ENCODE data around the gene OR6S1.

Gene OR6S1, protein sequence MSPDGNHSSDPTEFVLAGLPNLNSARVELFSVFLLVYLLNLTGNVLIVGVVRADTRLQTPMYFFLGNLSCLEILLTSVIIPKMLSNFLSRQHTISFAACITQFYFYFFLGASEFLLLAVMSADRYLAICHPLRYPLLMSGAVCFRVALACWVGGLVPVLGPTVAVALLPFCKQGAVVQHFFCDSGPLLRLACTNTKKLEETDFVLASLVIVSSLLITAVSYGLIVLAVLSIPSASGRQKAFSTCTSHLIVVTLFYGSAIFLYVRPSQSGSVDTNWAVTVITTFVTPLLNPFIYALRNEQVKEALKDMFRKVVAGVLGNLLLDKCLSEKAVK

DNA sequence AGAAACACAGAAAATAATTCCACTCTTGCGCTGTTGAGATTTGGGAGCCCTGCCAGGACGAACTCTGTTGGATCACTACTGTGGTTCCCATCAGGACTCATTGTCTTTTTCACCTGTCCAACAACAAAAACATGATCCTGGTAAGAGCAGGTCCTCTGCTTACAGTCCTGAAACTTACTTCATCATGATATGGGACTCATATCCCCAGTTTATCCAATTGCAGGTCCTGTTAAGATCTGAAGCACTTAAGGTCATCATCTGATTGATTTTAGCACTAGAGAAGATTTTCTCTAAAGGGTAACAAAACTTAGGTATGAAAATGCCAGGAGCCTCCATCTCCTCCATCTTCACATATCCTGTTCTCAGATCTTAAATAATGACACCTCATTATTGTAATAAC, at the start of gene OR6S1:
TSS of gene OR6S1 (minus strand) at position 101 of the 400 bp plus-strand sequence. CDS start at position 101, 0 bp downstream.
- no peak for DNase-seq

GRCh38 chr14:20690848-20691640, 49.6 kb upstream of the OR6S1 start:
- peak; percentile 35 for DNase-seq

DNA sequence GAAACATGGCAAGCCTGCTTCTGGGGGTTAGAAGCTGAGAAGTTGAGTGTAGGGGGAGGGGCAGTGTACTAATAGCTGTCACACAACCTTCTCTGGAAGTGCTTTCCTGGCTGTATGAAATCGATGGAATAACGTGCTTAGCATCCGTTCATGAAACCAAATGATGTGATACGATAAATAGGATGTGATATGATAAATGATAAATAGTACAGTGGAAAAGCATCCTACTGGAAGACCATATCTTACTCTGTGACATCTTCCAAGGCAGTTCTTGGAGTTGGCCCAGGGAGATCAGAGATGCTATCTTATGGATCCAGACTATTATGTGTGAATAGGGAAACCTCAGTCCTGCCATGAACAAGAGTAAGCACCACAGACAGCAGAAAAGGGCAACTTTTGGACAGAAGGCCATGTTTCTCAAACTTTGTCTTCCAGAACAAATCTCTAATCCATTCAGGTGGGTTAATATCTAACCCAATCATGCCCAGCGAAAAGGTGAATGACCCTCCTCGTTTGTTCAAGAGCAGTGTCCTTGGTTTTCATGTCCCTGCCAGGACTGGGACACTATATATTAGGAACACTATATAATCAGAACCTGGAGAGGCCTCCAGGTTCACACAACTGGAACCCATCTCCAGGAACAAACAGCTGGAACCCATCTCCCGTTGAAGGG, 46.8 kb upstream of the OR6S1 start, which contains the start of gene ANG:
TSS of gene ANG (plus strand) at position 598 of the 673 bp plus-strand sequence. CDS start 4,801 bp downstream, outside the sequence.
- DNase-seq, result no peak

DNA sequence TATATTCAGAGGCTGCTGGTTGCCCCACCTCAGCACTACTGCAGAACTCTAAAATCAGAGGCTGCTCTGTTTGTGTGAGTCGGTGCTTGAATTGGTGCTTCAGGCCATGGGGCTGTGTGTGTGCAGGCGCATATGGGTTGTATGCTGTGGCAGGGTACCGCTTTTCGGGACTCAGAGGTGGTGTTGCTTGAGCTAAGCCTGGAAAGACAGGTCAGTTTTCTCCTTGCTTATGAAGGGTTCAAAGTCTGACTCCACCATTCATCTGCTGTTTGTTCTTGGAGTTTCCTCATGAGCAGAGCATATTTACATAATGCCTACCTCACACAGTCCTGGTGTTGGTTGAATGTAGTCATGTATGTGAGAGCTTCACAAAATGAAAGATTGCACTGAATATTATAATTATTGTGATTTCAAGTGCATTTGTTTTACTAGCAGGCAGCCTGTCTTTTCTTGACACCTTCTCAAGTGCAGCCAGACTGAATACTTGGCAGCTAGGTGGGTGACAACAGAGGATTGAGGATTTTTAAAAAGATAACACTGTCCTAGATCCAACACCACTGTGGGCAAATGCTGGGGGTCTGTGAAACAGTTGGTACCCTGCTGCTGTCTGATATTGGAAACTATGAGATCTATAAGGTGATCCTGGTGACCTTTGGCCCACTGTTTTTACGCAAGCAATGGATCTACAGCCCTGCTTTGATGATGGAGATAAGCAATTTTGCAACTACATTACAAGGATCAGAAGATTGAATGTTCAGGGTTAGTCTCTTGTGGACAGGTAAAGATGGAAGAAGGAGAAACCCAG, 46.1 kb upstream of the OR6S1 start:
- DNase-seq, result no peak

- no peak for DNase-seq
Measured at GRCh38 chr14:20686386-20687143, 45.1 kb upstream of the OR6S1 start.

GRCh38 chr14:20684662-20685456, 43.4 kb upstream of the OR6S1 start:
- no peak for DNase-seq

GRCh38 chr14:20683891-20684661, 42.6 kb upstream of the OR6S1 start, which contains the start of gene RNASE4:
TSS of gene RNASE4 (plus strand) at chr14:20684560. CDS start at chr14:20699372, 14,812 bp downstream.
- peak; percentile 78 for DNase-seq

- DNase-seq, result peak; percentile 68
Measured at GRCh38 chr14:20683125-20683890, 41.8 kb upstream of the OR6S1 start.

GRCh38 chr14:20682435-20683124, 41.1 kb upstream of the OR6S1 start:
- peak; percentile 74 for DNase-seq

DNA sequence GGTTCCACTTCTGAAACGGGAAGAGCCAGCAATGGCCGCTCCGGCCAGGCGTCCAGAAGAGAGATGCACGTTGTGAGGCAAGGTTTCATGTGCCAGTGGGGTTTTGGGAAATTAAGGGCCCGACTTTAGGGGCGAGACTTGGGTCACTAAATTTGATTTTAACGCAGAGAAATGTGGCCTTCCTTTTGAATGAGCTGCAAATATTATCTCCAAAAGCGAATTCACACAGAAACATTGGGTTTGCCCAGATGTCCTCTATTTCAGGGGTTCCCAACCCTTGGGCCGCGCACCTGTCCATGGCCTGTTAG, 40.6 kb upstream of the OR6S1 start:
- no peak for DNase-seq

DNA sequence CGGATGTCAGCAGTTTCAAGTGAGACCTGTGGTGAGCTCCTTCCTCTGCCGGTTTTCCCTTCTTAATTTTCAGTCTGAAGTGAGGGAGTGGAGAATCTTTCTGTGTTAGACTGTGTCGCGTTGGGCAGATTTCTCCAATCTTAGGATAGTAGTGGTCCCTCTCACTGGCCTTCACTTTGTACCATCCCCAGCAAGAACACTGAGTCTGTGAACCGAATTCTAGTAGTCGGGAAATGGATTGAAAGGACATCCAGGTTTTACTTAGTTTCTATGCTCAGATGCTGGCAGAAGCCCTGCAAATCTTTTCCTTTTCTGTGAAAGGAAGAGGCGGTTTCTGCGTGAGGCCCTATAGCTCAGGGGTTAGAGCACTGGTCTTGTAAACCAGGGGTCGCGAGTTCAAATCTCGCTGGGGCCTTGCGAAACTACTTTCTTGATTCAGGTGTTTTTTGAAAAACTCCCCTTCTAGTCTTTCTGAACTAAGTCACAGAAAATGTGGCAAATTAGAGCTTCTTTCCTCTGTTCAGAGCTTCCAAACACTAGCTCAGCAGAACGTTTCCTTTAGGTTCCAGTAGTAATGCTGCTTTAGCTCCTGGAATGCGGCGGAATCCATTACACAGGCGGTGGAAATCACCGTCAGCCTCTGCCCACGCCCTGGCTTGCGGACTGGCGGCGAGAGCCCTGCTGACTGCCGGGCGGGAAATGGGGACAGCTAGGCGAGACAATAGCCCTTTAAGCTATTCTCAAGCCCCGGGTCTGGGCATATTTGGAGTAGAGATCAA, 40.0 kb upstream of the OR6S1 start:
- DNase-seq, result peak; percentile 82

GRCh38 chr14:20680843-20681347, 39.4 kb upstream of the OR6S1 start:
- peak; percentile 46 for DNase-seq

DNA sequence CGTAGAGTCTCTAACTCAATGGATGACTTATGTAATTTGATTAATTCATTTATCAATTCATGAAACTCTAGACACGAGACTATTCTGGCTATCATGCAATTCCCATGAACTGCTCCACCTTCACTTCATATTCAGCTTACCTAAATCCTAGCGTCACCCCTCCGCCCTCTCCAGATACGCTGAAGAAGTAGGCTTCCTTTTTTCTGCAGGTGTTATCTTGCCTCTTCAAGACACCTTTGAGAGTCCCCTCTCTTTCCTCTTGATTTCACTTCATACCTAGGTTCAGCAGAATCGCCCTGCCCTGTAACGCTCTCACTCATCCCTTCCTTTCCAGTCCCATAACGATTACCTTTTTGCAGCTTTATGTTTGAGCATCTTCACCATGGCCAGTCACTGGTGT, 38.9 kb upstream of the OR6S1 start:
- no peak for DNase-seq

DNA sequence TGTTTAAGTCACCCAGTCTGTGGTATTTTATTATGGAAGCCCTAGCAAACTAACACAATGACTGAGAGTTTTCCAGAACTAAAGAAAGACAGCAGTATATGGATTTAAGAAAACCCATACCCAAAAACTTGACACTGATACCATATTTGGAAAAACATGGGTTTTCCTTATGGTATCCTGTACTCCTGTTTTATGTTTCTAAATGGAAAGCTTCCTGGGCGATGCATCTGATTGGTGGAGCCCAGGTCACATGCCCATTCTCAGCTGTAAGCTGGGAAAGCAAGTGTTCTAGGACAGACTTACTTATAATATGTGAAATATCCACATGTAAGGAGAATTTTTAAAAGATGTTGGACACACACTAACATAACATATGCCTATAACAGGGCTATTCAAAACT, 38.4 kb upstream of the OR6S1 start:
- DNase-seq, result no peak

GRCh38 chr14:20676072-20676471, 34.6 kb upstream of the OR6S1 start:
- no peak for DNase-seq

- DNase-seq, result no peak
Measured at GRCh38 chr14:20675669-20676068, 34.2 kb upstream of the OR6S1 start.

DNA sequence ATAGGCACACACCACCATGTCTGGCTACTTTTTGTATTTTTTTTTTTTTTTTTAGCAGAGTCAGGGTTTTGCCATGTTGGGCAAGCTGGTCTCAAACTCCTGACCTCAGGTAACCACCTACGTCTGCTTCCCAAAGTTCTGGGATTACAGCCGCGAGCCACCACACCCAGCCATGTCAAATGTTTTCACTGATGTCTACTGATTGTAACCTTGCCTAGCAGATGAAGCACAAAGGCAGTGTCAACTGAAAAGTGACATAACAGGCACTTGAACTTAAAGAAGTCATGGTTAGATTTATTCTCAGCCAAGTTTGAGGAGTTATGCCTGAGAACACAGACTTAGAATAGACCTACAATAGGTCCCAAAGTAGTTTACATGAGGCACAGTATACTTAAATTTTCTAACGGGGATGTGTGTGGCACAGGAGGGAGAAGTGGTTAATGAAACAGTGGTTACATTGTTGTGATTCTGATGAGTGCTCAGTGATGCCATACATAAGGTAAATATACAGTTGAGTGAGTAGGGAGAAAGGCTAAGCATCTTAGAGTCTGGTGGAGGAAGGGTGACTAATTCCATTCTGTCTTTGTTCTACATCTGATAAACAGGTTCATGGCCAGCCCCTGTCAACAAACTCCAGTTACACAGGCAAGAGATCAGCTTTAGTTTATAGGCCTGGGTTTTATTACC, 30.2 kb upstream of the OR6S1 start:
- no peak for DNase-seq
